IMR-90 (cell line): ENCODE measurements around the gene HOXA5. TPM values are rescaled to one million over a fixed set of nuclear protein-coding genes. Genes with fewer than 3 reads are reported as not detected.

Experiments used
- ATAC-seq: fragments of 200-7000 bp; cut with Tn5 transposase; 2 replicates; pipeline ENCODE4 v1.9.1; 2020; ENCODE audit warnings: low read depth, mild to moderate bottlenecking, moderate library complexity
- BruUV-seq: library from RNA; stranded (reverse); fragments of 400-500 nt; replicated peaks from 2 replicates; lab custom pipeline; 2021; lab: Mats Ljungman, UMichigan
- CTCF ChIA-PET: fragments of 300-600 bp; formaldehyde crosslinking; extraction: SDS; loops from one replicate; lab custom pipeline; 2021; ENCODE audit warnings: antibody characterized with exemption; lab: Yijun Ruan, JAX
- POLR2A ChIA-PET: fragments of 300-600 bp; sonication (Branson Sonifier 250); formaldehyde crosslinking; loops from one replicate; lab custom pipeline; 2022; ENCODE audit warnings: antibody characterized with exemption; ENCODE audit not compliant: unreplicated experiment; lab: Charles Lee
- DNase-seq: peaks from one replicate; pipeline ENCODE4 v3.0.0; 2013
- H2AFZ ChIP-seq: replicated peaks from 2 replicates; pipeline ENCODE3; 2013; ENCODE audit warnings: low read length, mild to moderate bottlenecking; ENCODE audit not compliant: poor library complexity
- H2AK5ac ChIP-seq: 2 replicates; pipeline ENCODE4 v1.6.1; 2013; ENCODE audit warnings: low read depth, low read length, inconsistent platforms
- H2AK9ac ChIP-seq: replicated peaks from 2 replicates; pipeline ENCODE3; 2013; ENCODE audit warnings: mild to moderate bottlenecking, low read depth, low read length, moderate library complexity; ENCODE audit not compliant: poor library complexity
- H2BK120ac ChIP-seq: 2 replicates; pipeline ENCODE4 v1.6.1; 2013; ENCODE audit warnings: low read depth, low read length, inconsistent platforms
- H2BK15ac ChIP-seq: 3 replicates; pipeline ENCODE4 v1.6.1; 2013; ENCODE audit warnings: low read depth, low read length, inconsistent platforms
- H2BK20ac ChIP-seq: 2 replicates; pipeline ENCODE4 v1.6.1; 2013; ENCODE audit warnings: low read depth, mild to moderate bottlenecking, inconsistent platforms, low read length, moderate library complexity
- H2BK5ac ChIP-seq: 2 replicates; pipeline ENCODE4 v1.6.1; 2013; ENCODE audit warnings: mild to moderate bottlenecking, low read depth, low read length, inconsistent platforms; ENCODE audit not compliant: poor library complexity, severe bottlenecking
- H3K14ac ChIP-seq: replicated peaks from 2 replicates; pipeline ENCODE4 v1.6.1; 2013; ENCODE audit warnings: low read depth, low read length, inconsistent platforms
- H3K18ac ChIP-seq: 2 replicates; pipeline ENCODE4 v1.6.1; 2013; ENCODE audit warnings: low read depth, low read length, control low read depth
- H3K23ac ChIP-seq: 2 replicates; pipeline ENCODE4 v1.6.1; 2013; ENCODE audit warnings: low read depth, low read length, inconsistent platforms
- H3K27ac ChIP-seq: 2 replicates; pipeline ENCODE4 v1.5.1; 2013; ENCODE audit warnings: mild to moderate bottlenecking, control low read depth, low read length; ENCODE audit not compliant: insufficient read depth
- H3K27me3 ChIP-seq: 2 replicates; pipeline ENCODE4 v1.6.1; 2013; ENCODE audit warnings: low read length; ENCODE audit not compliant: control insufficient read depth, insufficient read depth
- H3K36me3 ChIP-seq: 2 replicates; pipeline ENCODE4 v1.6.1; 2013; ENCODE audit warnings: low read length, mixed read lengths; ENCODE audit not compliant: control insufficient read depth, insufficient read depth
- H3K4ac ChIP-seq: 2 replicates; pipeline ENCODE4 v1.6.1; 2013; ENCODE audit warnings: low read depth, low read length, inconsistent platforms
- H3K4me1 ChIP-seq: 2 replicates; pipeline ENCODE4 v1.6.1; 2013; ENCODE audit warnings: low read length, mixed read lengths; ENCODE audit not compliant: control insufficient read depth, insufficient read depth
- H3K4me2 ChIP-seq: 2 replicates; pipeline ENCODE4 v1.6.1; 2013; ENCODE audit warnings: low read depth, mild to moderate bottlenecking, control low read depth, low read length, moderate library complexity
- H3K4me3 ChIP-seq: 2 replicates; pipeline ENCODE4 v1.5.1; 2013; ENCODE audit warnings: low read depth, mild to moderate bottlenecking, control low read depth, low read length, moderate library complexity; ENCODE audit not compliant: insufficient read depth
- H3K56ac ChIP-seq: 2 replicates; pipeline ENCODE4 v1.6.1; 2013; ENCODE audit warnings: low read length, inconsistent platforms; ENCODE audit not compliant: insufficient read depth; ENCODE audit errors: extremely low read depth
- H3K79me1 ChIP-seq, 2 experiments: 2 replicates each; pipeline ENCODE4 v1.6.1; 2013; ENCODE audit warnings: low read length in 2 of 2, inconsistent platforms in 1 of 2, low read depth in 1 of 2
- H3K9ac ChIP-seq: 2 replicates; pipeline ENCODE4 v1.6.1; 2013; ENCODE audit warnings: low read depth, low read length, control low read depth
- H3K9me1 ChIP-seq: 2 replicates; pipeline ENCODE4 v1.6.1; 2013; ENCODE audit warnings: low read length, inconsistent platforms; ENCODE audit not compliant: insufficient read depth
- H3K9me3 ChIP-seq: 2 replicates; pipeline ENCODE4 v1.6.1; 2013; ENCODE audit warnings: low read length; ENCODE audit not compliant: control insufficient read depth, insufficient read depth
- H4K20me1 ChIP-seq: 2 replicates; pipeline ENCODE4 v1.6.1; 2013; ENCODE audit warnings: low read length, inconsistent platforms; ENCODE audit not compliant: insufficient read depth
- H4K5ac ChIP-seq: 2 replicates; pipeline ENCODE4 v1.6.1; 2013; ENCODE audit warnings: mild to moderate bottlenecking, low read depth, low read length, control low read depth
- H4K8ac ChIP-seq, 2 experiments: 2 replicates each; pipeline ENCODE4 v1.6.1; 2013; ENCODE audit warnings: low read depth in 2 of 2, low read length in 2 of 2, control low read depth in 1 of 2, inconsistent platforms in 1 of 2
- H4K91ac ChIP-seq: 2 replicates; pipeline ENCODE4 v1.6.1; 2013; ENCODE audit warnings: low read depth, low read length, inconsistent platforms; ENCODE audit not compliant: insufficient read depth
- CHD1 ChIP-seq: IDR thresholded peaks from 2 replicates; pipeline ENCODE4 v1.6.1; 2012; ENCODE audit warnings: low read depth, low read length, improper control_type of control experiment
- POLR2A ChIP-seq: IDR thresholded peaks from 2 replicates; pipeline ENCODE4 v1.6.1; 2012; ENCODE audit warnings: mild to moderate bottlenecking, low read depth, low read length
- WGBS, 2 experiments: methylation state at CpG; one replicate each; pipeline versions ENCODE4 v1.1.5 to v1.1.7; 2013; ENCODE audit warnings: missing lambda C conversion rate in 2 of 2; ENCODE audit not compliant: insufficient read length in 1 of 2; ENCODE audit errors: extremely low coverage in 2 of 2; 5-methylcytosine and 5-hydroxymethylcytosine counted together
- dilution Hi-C: fragments of 300-500 bp; cut with HindIII; formaldehyde crosslinking; loops from one replicate; pipeline ENCODE4 v1.14.3; 2018; ENCODE audit warnings: low sequenced_read_pairs; ENCODE audit not compliant: unreplicated experiment
- in situ Hi-C: fragments of 300-500 bp; cut with MboI; formaldehyde crosslinking; loops from 3 replicates; pipeline ENCODE4 v1.14.3; 2019; ENCODE audit warnings: low sequenced_read_pairs, inconsistent platforms, mixed read lengths
- intact Hi-C: fragments of 100-400 bp; cut with micrococcal nuclease; formaldehyde crosslinking; loops from 2 replicates; pipeline ENCODE4 v1.10.0; 2022
- polyA plus RNA-seq, 3 experiments: library from polyadenylated mRNA; depleted of rRNA; stranded (reverse); fragments of >200 nt; gene quantifications; 2 replicates each; pipeline ENCODE4 v1.2.3, GENCODE V29; 2012; ENCODE audit warnings: low replicate concordance in 1 of 3
- total RNA-seq: library from RNA; depleted of rRNA; stranded (reverse); fragments of >200 nt; gene quantifications from 2 replicates; pipeline ENCODE4 v1.2.3, GENCODE V29; 2012

Gene HOXA5
- total and polyA plus RNA-seq, 2 of the 4 experiments (the other 2 are of a cell fraction), result 19.9 to 29.4 TPM

- no peak for DNase-seq
- peak overlapping the region; percentile 80 for H3K27ac ChIP-seq
These were observed 1.9 kb upstream of the HOXA5 start for GRCh38 chr7:27145165-27145913.

More at GRCh38 chr7:27145165-27145913, 1.9 kb upstream of the HOXA5 start:
- dilution Hi-C loops (no loop called here), intact Hi-C loops (loop anchor here (5.0 kb wide), 1 partner anchor 1053 kb away; no protein-coding TSS in a partner anchor), in situ Hi-C loops (loop anchor here (10.0 kb wide), 1 partner anchor 951 kb away; no protein-coding TSS in a partner anchor)
- Histone ChIP-seq H3K4me1 (peaks cover 18% of the 10 kb centered on the region), H3K4ac (peak overlapping the region; percentile 79), H3K9me1 (no peaks in the 10 kb centered on the region), H3K18ac (peak overlapping the region; percentile 77), H2BK120ac (peak overlapping the region; percentile 73), H3K14ac (peak overlapping the region; percentile 72), H2BK5ac (peak overlapping the region; percentile 66), H2AFZ (peak overlapping the region; percentile 90), H2BK20ac (peak overlapping the region; percentile 30; the same call in 1 of the 2 replicates), H3K4me3 (peak overlapping the region; percentile 40), H3K56ac (peak overlapping the region; percentile 22; the same call in 1 of the 2 replicates), H3K4me2 (peak overlapping the region; percentile 83), H2AK9ac (peak overlapping the region; percentile 69), H4K91ac (peak overlapping the region; percentile 76), H2AK5ac (0 out of 2 replicates have a peak overlapping the region, but pooled peaks have one; percentile 17), H4K5ac (peak overlapping the region; percentile 76), H3K79me1 (peaks cover 9 to 34% of the 10 kb centered on the region in 2 experiments; a peak in 3 of 4 replicates), H3K9ac (peak overlapping the region; percentile 87), H3K23ac (peak overlapping the region; percentile 47; the same call in 1 of the 2 replicates), H3K9me3 (no peaks in the 10 kb centered on the region), H4K8ac (peak overlapping the region; percentile 76 to 84), H2BK15ac (peak overlapping the region; percentile 63; the same call in 2 of the 3 replicates), H3K36me3 (peaks cover 9% of the 10 kb centered on the region), H3K27me3 (no peaks in the 10 kb centered on the region), H4K20me1 (no peaks in the 10 kb centered on the region)
- WGBS, 2 experiments, result 20% methylated on average over 14 of the region's 47 CpGs; no CpG with 5 or more reads in 1 of the 2 experiments
- no TSS peak for BruUV-seq
- POLR2A ChIA-PET, result no interaction called here
- TF ChIP-seq CHD1 (no peak), POLR2A (peak; percentile 61)
- CTCF ChIA-PET, result interaction anchor here (1.9 kb wide), 1 partner anchor 34 kb away, joined by 5 read pairs; no protein-coding TSS in a partner anchor
- ATAC-seq, result no peak
